Ramos (cell line): ENCODE data around the gene IKBKG.
"Not testable (repeated sequence)": the region's sequence is repeated elsewhere in the genome, so short reads cannot be mapped to it uniquely, and the experiment has no call there.

Source experiments
- in situ Hi-C: fragments of 300-500 bp; cut with MboI; formaldehyde crosslinking; loops from one replicate; pipeline ENCODE4 v1.14.3; 2022; ENCODE audit warnings: low sequenced_read_pairs; ENCODE audit not compliant: unreplicated experiment

The IKBKG gene

GRCh38 chrX:154547245-154548027, at the start of gene IKBKG:
Gene IKBKG (plus strand): TSS chrX:154547620. CDS start chrX:154552003, 4,383 bp downstream.
- in situ Hi-C loops: loop anchor here (25.0 kb wide), 2 partner anchors 135 to 810 kb away; partner anchors contain the start of genes DNASE1L1 and TAFAZZIN

- in situ Hi-C loops: not testable (repeated sequence)
Observed at GRCh38 chrX:154501423-154501822, 46.0 kb upstream of the IKBKG start.

GRCh38 chrX:154502098-154502497, 45.3 kb upstream of the IKBKG start:
- in situ Hi-C loops: no loop called here

GRCh38 chrX:154502989-154503388, 44.4 kb upstream of the IKBKG start:
- in situ Hi-C loops: no loop called here

- in situ Hi-C loops: no loop called here
Observed at GRCh38 chrX:154505734-154506133, 41.7 kb upstream of the IKBKG start.

GRCh38 chrX:154506483-154507332, 40.7 kb upstream of the IKBKG start:
- in situ Hi-C loops: no loop called here

- in situ Hi-C loops: no loop called here
Observed at GRCh38 chrX:154507673-154508383, 39.6 kb upstream of the IKBKG start.

- in situ Hi-C loops: no loop called here
Observed at GRCh38 chrX:154508384-154508745, 39.1 kb upstream of the IKBKG start.

- in situ Hi-C loops: no loop called here
Observed at GRCh38 chrX:154509455-154509854, 38.0 kb upstream of the IKBKG start.

GRCh38 chrX:154511761-154512160, 35.7 kb upstream of the IKBKG start:
- in situ Hi-C loops: no loop called here

- in situ Hi-C loops: no loop called here
Observed at GRCh38 chrX:154512879-154513553, 34.4 kb upstream of the IKBKG start.

- in situ Hi-C loops: no loop called here
Observed at GRCh38 chrX:154513716-154514115, 33.7 kb upstream of the IKBKG start.

GRCh38 chrX:154515090-154515965, 32.1 kb upstream of the IKBKG start:
- in situ Hi-C loops: no loop called here

GRCh38 chrX:154515966-154516655, 31.3 kb upstream of the IKBKG start, which contains the start of gene FAM3A:
Gene FAM3A (minus strand): TSS chrX:154516232. CDS start chrX:154515772, 460 bp downstream.
- in situ Hi-C loops: no loop called here

- in situ Hi-C loops: no loop called here
Observed at GRCh38 chrX:154516656-154517100, 30.7 kb upstream of the IKBKG start.

GRCh38 chrX:154517101-154517781, 30.2 kb upstream of the IKBKG start:
- in situ Hi-C loops: no loop called here

GRCh38 chrX:154519389-154519788, 28.0 kb upstream of the IKBKG start:
- in situ Hi-C loops: no loop called here
